HCT116 (cell line): ENCODE results near the gene OR4D1.

Experiments used
- JUND ChIP-seq: IDR thresholded peaks from 2 replicates; pipeline ENCODE4 v1.6.1; 2012
- TF ChIP-seq, protein P1 (sequence below): IDR thresholded peaks from 2 replicates; pipeline ENCODE4 v1.6.1; 2012
- TF ChIP-seq, protein P2 (sequence below), 3 experiments: fragments of 200-600 bp in 1 of 3; sonication (generic) in 1 of 3; IDR thresholded peaks in 2 of 3; conservative IDR thresholded peaks in 1 of 3; 2 replicates each; pipeline ENCODE4 v1.5.1; 2012 to 2017; ENCODE audit warnings: low read depth in 2 of 3, low read length in 2 of 3, antibody characterized with exemption in 1 of 3, borderline replicate concordance in 1 of 3, control low read depth in 1 of 3, mild to moderate bottlenecking in 1 of 3, mixed read lengths in 1 of 3, mixed run types in 1 of 3, moderate library complexity in 1 of 3; ENCODE audit not compliant: insufficient read depth in 1 of 3
- TF ChIP-seq, protein P3 (sequence below): IDR thresholded peaks from 2 replicates; pipeline ENCODE4 v1.6.1; 2012; ENCODE audit warnings: low read depth

DNA sequence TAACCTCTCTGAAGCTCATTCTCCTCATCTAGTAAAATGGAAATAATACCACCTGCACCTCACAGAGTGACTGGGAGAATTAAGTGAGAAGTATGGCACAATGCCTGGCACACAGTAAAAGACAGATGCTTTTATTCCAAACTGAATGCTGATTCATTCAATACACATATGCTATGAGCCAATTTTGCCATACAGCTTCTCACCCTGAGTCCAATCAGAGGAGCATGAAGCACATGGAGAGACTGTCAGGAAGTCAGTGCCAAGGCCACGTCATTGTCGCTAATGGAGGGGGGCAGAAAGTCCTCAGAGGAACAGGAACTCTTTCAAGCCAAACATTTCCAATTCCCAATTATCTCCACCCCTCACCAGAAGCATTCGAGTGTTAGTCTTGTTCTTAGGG, 59.3 kb downstream of the OR4D1 start:
- TF ChIP-seq, protein P1, sequence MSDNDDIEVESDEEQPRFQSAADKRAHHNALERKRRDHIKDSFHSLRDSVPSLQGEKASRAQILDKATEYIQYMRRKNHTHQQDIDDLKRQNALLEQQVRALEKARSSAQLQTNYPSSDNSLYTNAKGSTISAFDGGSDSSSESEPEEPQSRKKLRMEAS = no peak
- TF ChIP-seq, protein P2, sequence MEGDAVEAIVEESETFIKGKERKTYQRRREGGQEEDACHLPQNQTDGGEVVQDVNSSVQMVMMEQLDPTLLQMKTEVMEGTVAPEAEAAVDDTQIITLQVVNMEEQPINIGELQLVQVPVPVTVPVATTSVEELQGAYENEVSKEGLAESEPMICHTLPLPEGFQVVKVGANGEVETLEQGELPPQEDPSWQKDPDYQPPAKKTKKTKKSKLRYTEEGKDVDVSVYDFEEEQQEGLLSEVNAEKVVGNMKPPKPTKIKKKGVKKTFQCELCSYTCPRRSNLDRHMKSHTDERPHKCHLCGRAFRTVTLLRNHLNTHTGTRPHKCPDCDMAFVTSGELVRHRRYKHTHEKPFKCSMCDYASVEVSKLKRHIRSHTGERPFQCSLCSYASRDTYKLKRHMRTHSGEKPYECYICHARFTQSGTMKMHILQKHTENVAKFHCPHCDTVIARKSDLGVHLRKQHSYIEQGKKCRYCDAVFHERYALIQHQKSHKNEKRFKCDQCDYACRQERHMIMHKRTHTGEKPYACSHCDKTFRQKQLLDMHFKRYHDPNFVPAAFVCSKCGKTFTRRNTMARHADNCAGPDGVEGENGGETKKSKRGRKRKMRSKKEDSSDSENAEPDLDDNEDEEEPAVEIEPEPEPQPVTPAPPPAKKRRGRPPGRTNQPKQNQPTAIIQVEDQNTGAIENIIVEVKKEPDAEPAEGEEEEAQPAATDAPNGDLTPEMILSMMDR (IDR thresholded peaks at IDR 0.05 in 2 of 3, conservative IDR thresholded peaks at IDR 0.05 in 1 of 3; ENCODE audit: borderline replicate concordance in 1 of 3, insufficient read depth in 1 of 3, low read depth in 2 of 3, low read length in 2 of 3) = no peak
- TF ChIP-seq, protein P3, sequence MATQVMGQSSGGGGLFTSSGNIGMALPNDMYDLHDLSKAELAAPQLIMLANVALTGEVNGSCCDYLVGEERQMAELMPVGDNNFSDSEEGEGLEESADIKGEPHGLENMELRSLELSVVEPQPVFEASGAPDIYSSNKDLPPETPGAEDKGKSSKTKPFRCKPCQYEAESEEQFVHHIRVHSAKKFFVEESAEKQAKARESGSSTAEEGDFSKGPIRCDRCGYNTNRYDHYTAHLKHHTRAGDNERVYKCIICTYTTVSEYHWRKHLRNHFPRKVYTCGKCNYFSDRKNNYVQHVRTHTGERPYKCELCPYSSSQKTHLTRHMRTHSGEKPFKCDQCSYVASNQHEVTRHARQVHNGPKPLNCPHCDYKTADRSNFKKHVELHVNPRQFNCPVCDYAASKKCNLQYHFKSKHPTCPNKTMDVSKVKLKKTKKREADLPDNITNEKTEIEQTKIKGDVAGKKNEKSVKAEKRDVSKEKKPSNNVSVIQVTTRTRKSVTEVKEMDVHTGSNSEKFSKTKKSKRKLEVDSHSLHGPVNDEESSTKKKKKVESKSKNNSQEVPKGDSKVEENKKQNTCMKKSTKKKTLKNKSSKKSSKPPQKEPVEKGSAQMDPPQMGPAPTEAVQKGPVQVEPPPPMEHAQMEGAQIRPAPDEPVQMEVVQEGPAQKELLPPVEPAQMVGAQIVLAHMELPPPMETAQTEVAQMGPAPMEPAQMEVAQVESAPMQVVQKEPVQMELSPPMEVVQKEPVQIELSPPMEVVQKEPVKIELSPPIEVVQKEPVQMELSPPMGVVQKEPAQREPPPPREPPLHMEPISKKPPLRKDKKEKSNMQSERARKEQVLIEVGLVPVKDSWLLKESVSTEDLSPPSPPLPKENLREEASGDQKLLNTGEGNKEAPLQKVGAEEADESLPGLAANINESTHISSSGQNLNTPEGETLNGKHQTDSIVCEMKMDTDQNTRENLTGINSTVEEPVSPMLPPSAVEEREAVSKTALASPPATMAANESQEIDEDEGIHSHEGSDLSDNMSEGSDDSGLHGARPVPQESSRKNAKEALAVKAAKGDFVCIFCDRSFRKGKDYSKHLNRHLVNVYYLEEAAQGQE = no peak
- TF ChIP-seq JUND = no peak
